ENCODE data around the gene CLCN7. TPM values are rescaled to one million over a fixed set of nuclear protein-coding genes. Genes with fewer than 3 reads are reported as not detected.

The CLCN7 gene
- total and polyA plus RNA-seq, 2 donors (not counting 3 experiments of a cell fraction or from before 2014, with no cell fraction given): 59.8 to 94.9 TPM

- FAIRE-seq: no peak
- TF ChIP-seq EZH2 (IDR thresholded peaks at IDR 0.05; ENCODE audit: borderline replicate concordance, low read depth, low read length, severe bottlenecking): no peak
- no peaks in the 10 kb centered on the region for H3K79me2 ChIP-seq (ENCODE audit: control insufficient read depth, insufficient read depth, low read length)
- H4K20me1 ChIP-seq (replicated peaks; ENCODE audit: control insufficient read depth, extremely low read depth, insufficient read depth, low read length): no peaks in the 10 kb centered on the region
- dilution Hi-C loops (cut with MboI; ENCODE audit: extremely low pct_ligation_motif_present, low sequenced_read_pairs) (no loop called here), intact Hi-C loops (cut with micrococcal nuclease) (no loop called here)
- BruUV-seq (replicated peaks): no TSS peak
- no peaks in the 10 kb centered on the region for H3K9me1 ChIP-seq (replicated peaks; ENCODE audit: control insufficient read depth, extremely low read depth, insufficient read depth, low read length)
- H3K9me3 ChIP-seq (replicated peaks; ENCODE audit: control insufficient read depth, insufficient read depth, low read length): no peaks in the 10 kb centered on the region
- no peak overlapping the region for H3K27ac ChIP-seq (ENCODE audit: insufficient read depth, low read depth, low read length)
- no peaks in the 10 kb centered on the region for H3K4me1 ChIP-seq (ENCODE audit: control insufficient read depth, extremely low read depth, insufficient read depth, low read length)
- H3K4me3 ChIP-seq (replicated peaks in 1 of 3; ENCODE audit: insufficient read depth in 1 of 3, low read depth in 1 of 3, low read length in 3 of 3): no peak overlapping the region
- DNase-seq (ENCODE audit: low read depth, low spot score): no peak
- no peak overlapping the region for H2AFZ ChIP-seq (ENCODE audit: low read depth, low read length)
- H3K36me3 ChIP-seq (ENCODE audit: control insufficient read depth in 2 of 2, extremely low read depth in 1 of 2, insufficient read depth in 2 of 2, low read length in 2 of 2): peaks cover 0 to 38% of the 10 kb centered on the region in 2 experiments
- no peaks in the 10 kb centered on the region for H3K27me3 ChIP-seq (ENCODE audit: control insufficient read depth in 2 of 2, insufficient read depth in 2 of 2, low read length in 2 of 2)
- no peak overlapping the region for H3K9ac ChIP-seq (replicated peaks; ENCODE audit: extremely low read depth, insufficient read depth, low read length)
- POLR2A ChIA-PET: no interaction called here
- H3K4me2 ChIP-seq (ENCODE audit: insufficient read depth, low read length): no peak overlapping the region
- CTCF ChIA-PET: no interaction called here
These were observed 26.2 kb downstream of the CLCN7 start for GRCh38 chr16:1448536-1449116.

GRCh38 chr16:1447965-1448364 lies 26.9 kb downstream of the CLCN7 start:
- intact Hi-C loops (cut with micrococcal nuclease): no loop called here
- H3K27me3 ChIP-seq (ENCODE audit: control insufficient read depth in 2 of 2, insufficient read depth in 2 of 2, low read length in 2 of 2): no peaks in the 10 kb centered on the region
- no peaks in the 10 kb centered on the region for H3K4me1 ChIP-seq (ENCODE audit: control insufficient read depth, extremely low read depth, insufficient read depth, low read length)
- ChIA-PET CTCF (no interaction called here), POLR2A (no interaction called here)
- H3K36me3 ChIP-seq (ENCODE audit: control insufficient read depth in 2 of 2, extremely low read depth in 1 of 2, insufficient read depth in 2 of 2, low read length in 2 of 2): peaks cover 0 to 32% of the 10 kb centered on the region in 2 experiments
- H3K9ac ChIP-seq (replicated peaks; ENCODE audit: extremely low read depth, insufficient read depth, low read length): no peak overlapping the region
- no peak overlapping the region for H2AFZ ChIP-seq (ENCODE audit: low read depth, low read length)
- no peaks in the 10 kb centered on the region for H3K9me3 ChIP-seq (replicated peaks; ENCODE audit: control insufficient read depth, insufficient read depth, low read length)
- no peaks in the 10 kb centered on the region for H4K20me1 ChIP-seq (replicated peaks; ENCODE audit: control insufficient read depth, extremely low read depth, insufficient read depth, low read length)
- H3K4me3 ChIP-seq (replicated peaks in 1 of 3; ENCODE audit: insufficient read depth in 1 of 3, low read depth in 1 of 3, low read length in 3 of 3): no peak overlapping the region
- TF ChIP-seq EZH2 (IDR thresholded peaks at IDR 0.05; ENCODE audit: borderline replicate concordance, low read depth, low read length, severe bottlenecking): no peak
- no peak for TF ChIP-seq MYC (IDR thresholded peaks at IDR 0.05; ENCODE audit: low read depth, low read length)
- no peak for DNase-seq (ENCODE audit: low read depth, low spot score)
- no peaks in the 10 kb centered on the region for H3K79me2 ChIP-seq (ENCODE audit: control insufficient read depth, insufficient read depth, low read length)
- H3K4me2 ChIP-seq (ENCODE audit: insufficient read depth, low read length): no peak overlapping the region
- H3K9me1 ChIP-seq (replicated peaks; ENCODE audit: control insufficient read depth, extremely low read depth, insufficient read depth, low read length): no peaks in the 10 kb centered on the region
- dilution Hi-C loops (cut with MboI; ENCODE audit: extremely low pct_ligation_motif_present, low sequenced_read_pairs): no loop called here
- no TSS peak for BruUV-seq (replicated peaks)
- FAIRE-seq: no peak
- no peak overlapping the region for H3K27ac ChIP-seq (ENCODE audit: insufficient read depth, low read depth, low read length)
